T-helper 22 cell (primary cell): Measurements from ENCODE around the gene HSD11B2.

Experiments used
- DNase-seq: peaks from one replicate; pipeline ENCODE4 v3.0.0-alpha.2; 2020; ENCODE audit warnings: low read depth

HSD11B2 gene

DNA sequence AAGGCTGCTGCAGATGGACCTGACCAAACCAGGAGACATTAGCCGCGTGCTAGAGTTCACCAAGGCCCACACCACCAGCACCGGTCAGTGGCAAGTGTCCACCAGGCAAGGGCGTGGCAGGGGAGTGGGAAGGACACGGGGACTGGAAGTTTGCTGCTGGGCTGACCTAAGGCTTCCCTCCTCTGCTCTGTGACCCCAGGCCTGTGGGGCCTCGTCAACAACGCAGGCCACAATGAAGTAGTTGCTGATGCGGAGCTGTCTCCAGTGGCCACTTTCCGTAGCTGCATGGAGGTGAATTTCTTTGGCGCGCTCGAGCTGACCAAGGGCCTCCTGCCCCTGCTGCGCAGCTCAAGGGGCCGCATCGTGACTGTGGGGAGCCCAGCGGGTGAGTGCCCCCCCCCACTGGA lies 4.8 kb downstream of the HSD11B2 start:
- no peak for DNase-seq

DNA sequence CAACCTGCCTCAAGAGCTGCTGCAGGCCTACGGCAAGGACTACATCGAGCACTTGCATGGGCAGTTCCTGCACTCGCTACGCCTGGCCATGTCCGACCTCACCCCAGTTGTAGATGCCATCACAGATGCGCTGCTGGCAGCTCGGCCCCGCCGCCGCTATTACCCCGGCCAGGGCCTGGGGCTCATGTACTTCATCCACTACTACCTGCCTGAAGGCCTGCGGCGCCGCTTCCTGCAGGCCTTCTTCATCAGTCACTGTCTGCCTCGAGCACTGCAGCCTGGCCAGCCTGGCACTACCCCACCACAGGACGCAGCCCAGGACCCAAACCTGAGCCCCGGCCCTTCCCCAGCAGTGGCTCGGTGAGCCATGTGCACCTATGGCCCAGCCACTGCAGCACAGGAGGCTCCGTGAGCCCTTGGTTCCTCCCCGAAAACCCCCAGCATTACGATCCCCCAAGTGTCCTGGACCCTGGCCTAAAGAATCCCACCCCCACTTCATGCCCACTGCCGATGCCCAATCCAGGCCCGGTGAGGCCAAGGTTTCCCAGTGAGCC lies 5.8 kb downstream of the HSD11B2 start:
- DNase-seq = no peak

DNA sequence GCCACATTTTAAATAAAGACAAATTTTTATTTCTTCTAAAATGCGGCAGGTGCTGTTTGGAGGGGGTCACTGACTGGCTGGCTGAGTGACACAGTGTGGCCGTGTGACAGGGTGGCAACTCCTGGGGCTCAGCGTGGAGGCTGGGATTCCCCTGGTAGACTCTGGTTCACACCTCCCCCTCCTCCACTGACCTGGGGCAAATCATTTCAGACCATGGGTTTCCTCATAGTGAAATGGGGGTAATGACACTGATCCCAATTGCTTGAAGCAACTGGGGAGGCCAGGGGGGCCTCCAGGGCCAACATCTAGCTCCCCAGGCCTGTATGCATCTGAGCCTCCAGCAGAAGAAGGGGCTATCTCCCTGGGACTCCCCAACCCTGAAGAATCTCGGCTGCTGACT lies 6.6 kb downstream of the HSD11B2 start:
- DNase-seq = no peak

DNA sequence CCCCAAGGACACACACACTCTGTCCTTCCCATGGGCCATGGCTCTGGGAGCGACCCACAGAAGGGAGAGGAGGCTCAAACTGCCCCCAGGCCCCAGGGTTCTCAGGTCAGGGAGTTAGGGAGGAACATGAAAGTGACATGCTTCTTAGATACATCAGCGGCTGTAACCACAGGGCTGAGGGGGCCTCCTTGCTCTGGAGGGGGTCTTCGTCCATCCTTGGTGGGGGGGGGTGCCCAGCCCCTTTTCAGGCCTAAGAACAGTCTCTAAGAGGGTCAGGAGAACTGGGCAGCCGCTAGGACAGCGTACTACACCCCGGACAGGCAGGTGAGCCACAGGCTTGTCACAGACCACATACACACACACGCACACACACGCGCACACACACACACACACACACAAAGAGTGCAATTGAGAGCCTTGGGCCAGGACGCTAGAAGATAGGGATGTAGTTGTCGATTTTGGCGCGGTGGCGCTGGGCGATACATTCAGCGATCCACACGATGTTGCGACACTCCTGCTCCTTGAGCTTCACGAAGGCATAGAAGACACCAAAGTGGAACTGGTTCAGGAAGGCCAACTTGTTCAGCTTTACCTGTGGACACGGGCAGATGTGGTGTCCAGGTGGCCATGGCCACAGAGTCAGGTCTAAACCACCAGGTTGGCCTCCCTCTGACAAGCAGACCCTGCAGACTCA lies 7.3 kb downstream of the HSD11B2 start:
- DNase-seq = no peak

DNA sequence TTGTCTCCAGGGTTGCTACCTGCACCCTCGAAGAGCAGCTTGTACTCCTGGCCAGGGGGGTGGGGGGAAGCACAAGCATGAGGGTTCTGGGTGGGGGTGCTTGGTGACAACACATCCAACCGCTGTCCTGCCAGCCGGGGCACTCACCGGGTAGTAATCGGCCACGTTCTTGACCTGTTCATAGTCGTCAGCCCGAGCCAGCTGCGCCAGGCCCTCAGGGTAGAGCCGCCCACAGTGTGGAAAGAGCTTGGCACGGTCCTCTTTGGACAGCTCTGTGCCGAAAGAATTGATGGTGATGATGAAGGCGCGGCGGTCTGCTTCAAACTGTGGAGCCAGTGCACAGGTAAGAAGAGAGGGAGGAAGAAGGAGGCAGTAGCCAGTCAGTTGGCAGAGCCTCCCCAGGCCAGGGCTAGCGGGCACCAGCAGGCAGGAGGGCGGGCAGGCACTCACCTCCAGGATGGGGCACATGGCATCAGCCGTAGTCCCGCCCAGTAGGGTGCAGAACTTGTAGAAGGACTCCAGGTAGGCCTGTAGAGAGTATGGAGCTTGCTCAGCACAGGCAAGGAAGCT lies 8.0 kb downstream of the HSD11B2 start:
- DNase-seq = no peak

DNA sequence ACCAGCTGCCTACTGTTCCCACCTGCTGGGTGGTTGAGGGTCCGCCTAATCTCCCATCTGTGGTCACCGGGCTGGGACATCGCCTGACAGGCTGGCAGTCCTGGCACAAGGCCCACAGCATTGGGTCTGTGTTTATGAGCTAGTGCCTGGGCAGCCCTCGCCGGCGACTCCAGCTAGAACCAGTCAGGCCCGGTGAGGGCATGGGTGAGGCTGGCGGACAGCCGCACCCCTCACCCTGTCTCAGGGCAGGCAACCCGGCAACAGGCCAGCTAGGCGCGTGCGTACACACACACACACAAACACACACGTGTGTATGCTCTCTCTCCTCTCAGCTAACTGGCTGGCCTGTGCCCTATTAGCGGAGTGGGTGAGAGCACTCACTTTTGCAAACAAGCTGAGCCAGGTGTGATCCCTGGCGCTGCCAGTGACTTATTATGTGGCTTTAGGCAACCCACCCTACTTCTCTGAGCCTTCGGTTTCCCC lies 10.4 kb downstream of the HSD11B2 start:
- DNase-seq = no peak

DNA sequence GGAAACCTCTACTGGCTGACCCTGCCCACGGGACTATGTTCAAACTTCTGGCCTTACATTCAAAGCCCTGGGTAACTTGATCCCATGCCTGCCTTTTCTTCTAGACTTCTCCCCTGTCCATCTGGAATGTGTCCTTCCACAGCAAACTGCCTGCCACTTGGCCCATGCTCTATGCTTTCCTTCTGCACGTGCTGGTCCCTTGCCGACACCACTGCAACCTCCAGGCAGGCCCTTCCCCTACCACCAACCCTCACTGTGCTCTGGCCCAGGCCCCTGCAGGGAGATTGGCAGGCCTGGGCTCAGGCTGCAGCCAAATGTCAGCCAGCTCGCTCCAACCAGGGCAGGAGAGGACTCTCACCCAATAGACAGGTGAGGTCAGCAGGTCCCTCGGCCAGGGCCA lies 11.0 kb downstream of the HSD11B2 start:
- no peak for DNase-seq

DNA sequence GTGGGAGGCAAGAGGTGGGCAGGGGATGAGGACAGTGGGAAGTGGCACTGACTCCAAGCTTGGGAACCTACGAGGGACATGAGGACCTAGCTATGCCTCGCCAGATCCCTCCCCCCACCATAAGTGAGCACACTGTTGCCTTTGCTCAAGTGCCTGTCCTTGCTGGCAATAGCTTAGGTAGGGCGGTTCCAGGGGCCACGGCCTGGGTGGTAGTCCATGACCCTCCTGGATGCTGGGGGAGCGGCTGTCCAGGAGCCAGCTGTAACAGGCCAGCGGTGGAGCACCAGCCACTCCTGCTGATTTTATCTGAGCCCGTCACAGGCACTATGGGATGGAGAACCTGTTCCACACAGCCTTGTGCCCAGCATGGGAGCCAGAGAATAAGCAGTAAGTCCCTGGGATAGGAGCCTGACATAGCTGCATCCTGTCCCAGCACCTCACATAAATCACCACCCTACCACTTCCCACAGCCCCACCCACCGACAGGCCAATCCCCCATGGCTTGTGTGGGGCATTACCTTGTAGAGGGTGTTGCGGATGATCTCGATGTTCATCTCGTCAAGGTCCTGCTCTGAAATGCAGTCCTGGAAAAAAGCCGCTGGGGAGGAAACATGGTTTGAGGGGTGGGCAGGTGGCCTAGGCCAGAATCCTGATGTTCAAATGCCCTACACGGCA lies 11.8 kb downstream of the HSD11B2 start:
- DNase-seq = no peak

DNA sequence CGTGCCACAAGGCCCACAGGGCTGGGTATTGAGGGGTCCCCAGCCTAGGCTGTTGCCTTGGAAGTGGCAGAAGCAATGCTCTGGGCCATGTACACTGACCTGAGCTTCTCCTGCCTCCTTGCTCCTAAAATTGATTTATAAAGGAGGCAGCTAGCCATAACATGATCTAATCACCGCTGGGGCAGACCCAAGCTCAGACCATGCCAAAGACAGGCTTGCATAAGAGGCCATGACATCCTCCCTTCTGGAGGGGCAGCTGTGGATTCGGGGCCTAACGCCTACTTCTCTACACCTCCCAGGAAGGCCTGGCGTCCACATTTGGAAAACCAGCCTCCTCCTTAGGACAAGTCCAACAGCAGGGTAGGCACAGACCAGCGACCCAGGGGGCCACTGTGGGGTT lies 12.3 kb downstream of the HSD11B2 start:
- DNase-seq = no peak

DNA sequence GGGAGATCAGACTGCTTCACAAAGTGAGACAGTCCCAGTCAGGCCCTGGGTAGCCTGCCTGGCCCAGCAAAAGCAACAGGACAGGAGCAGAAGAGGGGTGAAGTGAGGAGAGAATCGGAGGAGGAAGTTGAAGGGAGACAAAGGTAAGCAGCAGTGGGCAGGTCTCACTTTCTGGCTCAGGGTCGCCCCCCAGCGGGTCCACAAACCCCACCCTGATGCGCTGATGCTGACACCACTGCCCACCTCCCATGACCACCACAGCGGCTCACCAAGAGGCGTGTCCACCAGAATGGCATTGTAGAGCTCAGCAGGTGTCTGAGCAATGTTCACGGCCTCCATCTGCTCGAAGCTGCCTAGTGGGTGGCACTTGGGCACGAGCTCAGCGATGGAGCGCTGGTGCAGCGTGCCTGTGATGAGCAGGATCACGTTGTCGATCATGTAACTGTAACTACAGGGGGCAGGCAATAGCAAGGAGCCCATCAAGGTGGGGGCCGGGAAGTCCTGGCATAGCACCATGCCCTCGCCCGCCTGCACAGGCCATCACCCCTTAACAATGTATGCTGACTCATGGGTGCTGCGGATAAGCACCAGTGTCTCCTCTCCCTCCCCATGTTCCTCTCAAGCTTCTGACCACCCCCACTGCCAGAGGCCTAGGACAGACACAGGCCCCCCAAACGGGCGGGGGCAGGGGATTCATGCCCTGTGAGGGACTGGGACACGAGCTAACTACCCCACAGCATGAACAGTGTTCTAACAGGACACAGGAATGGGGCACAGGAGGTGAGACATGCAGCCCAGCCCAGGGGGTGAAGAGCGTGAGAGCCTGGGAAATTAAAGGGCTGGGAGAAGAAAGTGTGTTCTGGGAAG lies 13.6 kb downstream of the HSD11B2 start:
- DNase-seq = no peak

DNA sequence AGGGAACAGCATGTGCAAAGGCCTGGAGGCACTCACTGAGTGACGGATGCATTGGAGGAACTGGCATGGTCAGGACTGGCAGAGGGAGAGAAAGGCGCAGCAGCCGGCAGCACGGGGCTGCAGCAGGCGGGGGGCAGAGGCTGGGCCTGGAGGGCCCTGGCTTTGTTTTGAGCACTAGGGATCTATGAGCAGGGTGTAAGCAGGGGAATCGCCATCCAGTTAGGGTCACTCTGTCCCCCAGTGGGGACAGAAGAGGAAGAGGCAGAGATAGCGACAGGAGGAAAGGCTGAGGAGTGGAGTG lies 14.2 kb downstream of the HSD11B2 start:
- DNase-seq = no peak

DNA sequence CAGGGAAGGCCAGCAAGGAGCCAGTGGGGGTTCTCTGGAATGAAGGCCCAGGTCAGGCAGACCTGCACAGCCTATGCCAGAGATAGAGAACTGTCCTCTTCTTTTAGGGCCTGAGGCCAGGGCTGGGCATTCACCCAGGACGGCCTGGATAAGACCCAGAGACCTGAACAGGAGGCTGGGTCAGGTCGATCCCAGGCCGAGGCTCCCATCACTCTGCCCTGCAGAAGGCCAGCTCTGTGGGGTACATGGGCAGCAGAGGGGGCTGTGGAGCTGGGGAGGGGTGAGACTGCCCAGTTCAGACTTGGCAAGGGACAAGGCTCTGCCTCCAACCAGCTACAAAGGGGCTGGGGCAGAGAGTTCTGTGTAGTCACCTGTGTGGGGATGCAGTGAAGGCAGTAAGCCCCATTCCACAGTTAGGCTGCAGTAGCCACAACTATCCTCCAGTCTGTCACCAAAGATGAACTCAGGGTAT lies 14.6 kb downstream of the HSD11B2 start:
- DNase-seq = no peak

DNA sequence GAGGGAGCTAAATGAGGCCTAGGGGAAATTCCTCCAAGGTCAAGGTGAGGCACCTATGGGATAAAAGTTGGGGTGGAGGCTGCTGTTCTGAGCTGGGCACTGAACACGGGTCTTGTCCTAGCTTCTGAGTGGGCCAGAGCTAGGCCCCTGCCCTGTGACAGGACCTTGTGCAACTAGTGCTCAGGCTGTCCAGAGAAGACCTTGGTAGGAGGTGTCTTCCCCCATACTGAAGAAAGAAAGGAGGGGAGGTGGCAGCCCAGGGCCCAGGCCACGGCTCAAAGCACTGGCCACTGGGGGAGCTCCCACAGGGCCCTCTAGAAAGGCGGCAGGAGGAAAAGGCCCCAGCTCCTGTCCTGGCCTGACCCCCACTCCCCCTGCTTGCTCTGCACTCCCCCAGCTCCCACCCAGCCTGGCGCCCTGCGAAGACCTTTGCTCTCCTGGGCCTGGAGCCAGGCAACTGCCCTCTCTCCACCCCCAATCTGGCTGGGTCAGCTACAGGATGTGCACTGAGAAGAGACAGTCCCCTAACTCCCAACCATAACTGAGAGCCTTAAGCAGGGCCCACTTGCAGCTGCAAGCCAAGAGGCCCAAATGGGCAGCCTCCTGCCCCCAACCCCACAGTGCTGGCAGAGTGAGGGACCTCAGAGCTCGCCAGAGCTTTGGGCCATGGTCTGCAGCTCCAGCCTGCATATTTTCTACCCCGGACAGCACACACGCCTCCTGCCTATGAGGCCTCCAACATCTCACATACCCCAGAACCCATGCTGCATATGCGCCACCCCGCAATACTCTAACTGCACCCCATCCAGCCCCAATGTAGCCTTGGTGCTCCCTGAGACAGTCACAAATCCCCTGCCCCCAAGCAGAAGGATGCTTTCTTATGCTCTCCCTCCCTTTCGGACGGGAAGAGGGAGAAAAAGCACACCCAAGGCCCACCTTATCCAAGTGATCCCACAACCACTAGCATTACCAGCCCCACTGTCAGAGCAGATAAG lies 15.3 kb downstream of the HSD11B2 start:
- DNase-seq = no peak

DNA sequence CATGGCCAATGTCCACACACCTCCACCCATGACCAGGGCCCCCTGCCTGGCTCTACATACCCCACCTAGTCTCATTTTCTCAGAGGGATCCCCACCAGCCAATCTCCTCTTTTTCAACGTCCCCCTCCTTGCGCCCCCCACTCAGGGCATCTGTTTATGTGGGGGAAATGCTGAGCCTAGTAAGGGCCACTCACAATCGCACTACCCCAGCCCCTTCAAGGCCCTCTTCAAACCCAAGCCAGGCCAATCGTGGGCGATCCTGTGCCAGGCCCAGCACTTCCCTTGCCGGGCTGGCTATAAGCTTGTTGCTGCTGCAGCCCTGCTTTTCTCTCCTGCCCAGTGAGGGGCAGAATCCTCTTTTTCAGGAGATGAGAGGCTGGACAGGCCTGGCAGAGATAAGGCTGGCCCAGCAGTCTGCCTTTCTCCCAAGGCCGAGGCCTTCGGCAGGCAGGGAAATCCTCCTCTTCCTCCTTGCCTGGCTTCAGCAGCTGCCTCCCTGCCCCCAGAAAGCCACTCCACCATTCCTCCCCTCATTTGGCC lies 16.1 kb downstream of the HSD11B2 start:
- DNase-seq = no peak

DNA sequence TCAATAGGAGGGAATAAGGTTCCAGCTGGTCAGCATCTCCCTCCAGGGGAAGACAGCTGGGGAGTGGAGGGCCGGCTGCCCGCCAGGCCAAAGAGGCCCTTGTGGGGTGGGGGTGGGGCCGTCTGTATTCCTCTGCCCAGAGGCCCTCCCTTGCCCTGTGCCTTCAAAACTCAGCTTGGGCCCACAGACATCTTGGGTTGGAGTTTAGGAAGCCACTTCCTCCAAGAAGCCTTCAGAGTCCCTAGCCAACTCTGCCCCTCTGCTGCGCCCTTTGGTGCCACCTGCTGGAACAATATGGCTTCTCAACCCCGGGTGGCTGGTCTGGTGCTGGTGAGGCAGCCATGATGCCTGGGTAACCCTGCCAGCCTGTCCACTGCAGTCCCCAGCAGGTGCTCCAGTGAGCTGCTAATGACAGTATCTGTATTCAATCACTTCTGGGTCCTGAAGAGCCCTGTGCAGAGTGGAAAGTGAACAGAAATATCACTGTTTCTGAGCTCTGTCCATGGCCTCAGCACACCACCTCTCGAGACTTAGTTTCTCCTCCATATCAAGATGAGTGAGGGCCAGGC lies 16.7 kb downstream of the HSD11B2 start:
- DNase-seq = no peak

DNA sequence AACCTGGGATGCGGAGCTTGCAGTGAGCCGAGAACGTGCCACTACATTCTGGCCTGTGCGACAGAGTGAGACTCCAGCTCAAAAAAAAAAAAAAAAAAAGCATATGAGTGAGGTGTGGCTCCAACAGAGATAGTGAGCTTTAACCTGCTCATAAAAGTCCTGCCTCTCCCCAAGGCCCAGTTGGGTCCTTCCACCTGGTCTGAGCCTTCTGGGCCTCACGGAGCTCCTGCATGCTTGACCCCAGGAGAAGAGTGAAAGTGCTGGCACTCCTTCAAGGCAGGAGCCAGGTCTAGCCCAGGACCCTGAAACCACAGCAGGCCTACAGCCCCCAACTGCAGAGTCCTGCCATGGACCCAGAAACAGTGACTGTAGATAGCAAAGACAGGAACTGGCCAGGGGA lies 17.7 kb downstream of the HSD11B2 start:
- no peak for DNase-seq

DNA sequence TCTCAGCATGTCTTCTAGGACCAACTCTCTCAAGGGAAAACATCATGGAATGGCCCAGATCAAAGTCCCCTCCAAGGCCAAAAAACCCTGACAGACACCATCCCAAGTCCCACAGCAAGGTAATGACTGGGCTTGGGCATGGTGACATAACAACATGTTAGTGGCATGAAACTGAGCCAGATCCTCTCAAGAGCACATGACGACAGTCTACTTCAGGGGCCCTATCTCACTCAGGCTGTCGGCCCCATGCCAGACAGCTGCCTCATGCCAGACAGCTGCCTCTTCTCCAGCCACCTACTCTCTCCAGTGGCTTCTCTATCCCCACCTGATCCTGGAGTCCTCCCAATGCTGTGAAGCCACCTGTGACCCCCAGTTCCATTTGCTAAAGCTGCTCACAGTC lies 18.4 kb downstream of the HSD11B2 start:
- DNase-seq = no peak

DNA sequence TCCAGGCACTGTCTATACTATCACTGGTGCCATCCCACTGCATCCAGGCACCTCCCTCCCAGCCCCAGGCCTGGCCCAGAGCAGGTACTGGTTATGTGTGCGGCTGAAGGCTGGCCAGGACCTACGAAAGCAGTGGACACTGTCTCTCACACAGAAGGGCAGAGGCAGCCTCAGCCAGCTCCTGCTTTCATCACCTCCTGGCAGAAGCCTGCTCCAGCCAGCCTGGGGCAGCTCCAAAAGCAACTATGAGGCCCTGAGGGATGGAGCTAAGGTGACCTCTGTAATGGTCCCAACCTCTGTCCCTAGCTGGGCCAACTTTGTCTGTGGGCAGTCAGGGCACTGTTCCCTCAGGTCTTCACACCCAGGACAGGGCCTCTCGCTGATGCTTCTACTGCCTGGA lies 18.8 kb downstream of the HSD11B2 start:
- DNase-seq = no peak

DNA sequence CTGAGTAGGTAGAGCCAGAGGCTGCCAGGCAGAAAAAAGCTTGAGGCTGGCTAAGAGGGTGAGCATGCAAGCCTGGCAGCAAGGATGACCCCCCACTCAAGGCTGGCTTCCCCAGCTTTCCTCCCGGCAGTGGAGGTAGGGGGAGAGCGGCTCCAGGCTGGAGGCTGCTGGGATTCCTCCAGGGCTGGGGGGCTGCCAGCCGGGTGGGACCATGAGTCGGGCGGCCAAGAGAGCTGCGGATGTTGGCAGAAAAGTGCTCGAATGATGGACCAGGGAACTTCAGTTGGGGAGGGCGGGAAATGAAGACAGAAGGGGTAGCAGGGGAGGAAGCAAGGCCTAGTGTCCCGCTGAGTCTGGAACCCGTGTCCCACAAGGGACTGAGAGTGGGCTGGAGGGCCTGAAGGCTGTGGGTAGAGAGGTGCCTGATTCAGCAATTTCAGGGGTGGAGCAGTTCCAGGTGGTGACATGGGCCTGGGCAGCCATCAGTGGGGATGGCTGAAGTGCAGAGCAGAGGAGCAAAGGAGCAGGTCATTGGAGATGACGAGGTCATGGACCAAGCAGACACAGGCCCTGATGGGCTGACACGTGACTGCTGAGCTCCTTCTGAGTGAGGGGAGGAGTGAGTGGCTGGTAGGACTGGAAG lies 20.3 kb downstream of the HSD11B2 start:
- DNase-seq = no peak
